ENCODE results near the gene LGALS8.
"Not testable (repeated sequence)": the region's sequence is repeated elsewhere in the genome, so short reads cannot be mapped to it uniquely, and the experiment has no call there.

LGALS8 gene

DNA sequence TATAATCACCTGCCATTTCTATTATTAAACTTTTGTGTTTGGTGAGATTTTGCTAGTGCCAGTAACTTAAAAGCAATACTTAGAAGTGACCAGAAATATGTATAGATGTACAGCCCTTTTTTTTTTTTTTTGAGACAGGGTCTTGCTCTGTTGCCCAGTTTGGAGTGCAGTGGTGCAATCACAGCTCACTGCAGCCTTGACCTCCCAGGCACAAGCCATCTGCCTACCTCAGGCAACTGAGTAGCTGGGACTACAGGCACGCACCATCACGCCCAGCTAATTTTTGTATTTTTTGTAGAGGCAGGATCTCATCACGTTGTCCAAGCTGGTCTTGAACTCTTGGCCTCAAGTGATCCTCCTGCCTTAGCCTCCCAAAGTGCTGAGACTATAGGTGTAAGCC, 56.6 kb downstream of the LGALS8 start:
- not testable (repeated sequence) for H3K4me3 ChIP-seq (ENCODE audit: low read depth, low read length)

DNA sequence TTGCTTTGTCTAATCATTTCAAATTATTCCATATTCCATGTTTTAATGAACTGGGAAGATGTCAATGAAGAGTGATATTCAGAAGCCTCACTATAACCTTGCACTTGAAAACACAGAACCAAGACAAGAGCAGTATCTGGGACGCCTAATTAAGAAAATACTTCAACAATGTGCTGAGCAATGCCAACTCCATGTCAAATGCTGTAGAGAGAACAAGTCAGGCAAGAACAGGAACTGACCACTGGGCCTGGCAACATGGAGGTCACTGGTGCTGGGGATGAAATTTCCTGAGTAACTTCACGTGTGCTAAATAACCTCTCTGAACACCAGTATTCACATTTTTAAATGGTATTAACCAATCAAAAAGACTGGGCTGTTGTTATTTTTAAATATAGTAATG, 57.7 kb downstream of the LGALS8 start:
- no peak overlapping the region for H3K4me3 ChIP-seq (ENCODE audit: low read depth, low read length)

DNA sequence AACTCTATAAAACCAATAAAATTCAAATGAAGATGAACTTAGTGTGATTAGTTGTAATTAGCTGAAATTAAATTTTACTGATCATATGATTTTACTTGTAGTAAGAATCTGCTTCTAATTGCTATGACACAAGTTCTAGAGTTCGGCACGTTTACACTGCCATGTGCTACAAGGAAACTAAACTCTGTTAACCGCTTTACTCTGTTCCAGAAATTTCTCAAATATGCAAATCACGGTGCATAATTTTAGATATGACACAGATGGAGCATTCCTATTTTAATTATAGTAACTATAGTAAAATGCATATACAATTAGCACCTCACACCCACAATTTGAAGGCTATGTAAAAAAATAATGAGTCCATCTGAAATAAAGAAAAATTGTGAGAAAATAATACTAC, 65.7 kb downstream of the LGALS8 start:
- no peak overlapping the region for H3K4me3 ChIP-seq (ENCODE audit: low read depth, low read length)

DNA sequence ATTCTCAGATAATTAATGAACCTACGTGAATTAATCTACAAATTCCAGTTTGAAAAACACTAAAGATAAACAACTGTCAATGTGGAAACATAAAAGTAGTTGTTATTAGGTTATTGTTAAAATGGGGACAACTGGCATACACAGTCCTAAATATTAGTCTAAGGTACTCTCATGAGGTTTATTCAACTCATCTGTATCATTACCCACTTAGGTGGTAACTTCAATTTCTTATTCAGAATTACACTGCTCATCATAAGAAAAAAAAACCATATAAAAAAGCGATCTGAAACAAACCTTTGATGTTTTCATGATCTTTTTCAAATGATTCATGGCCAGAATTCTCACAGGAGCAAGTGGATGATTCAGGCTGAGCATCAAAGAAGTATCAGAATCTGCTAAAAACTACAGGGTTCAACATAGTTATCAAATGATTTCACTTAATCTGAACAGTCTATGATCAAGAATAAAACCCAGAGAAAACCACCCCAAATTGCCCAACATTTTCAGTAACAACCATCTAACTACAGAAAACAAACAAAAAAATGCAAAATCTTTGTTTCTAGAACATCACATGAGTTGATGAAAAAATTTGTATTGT, 66.9 kb downstream of the LGALS8 start:
- H3K4me3 ChIP-seq (ENCODE audit: low read depth, low read length) = no peak overlapping the region

DNA sequence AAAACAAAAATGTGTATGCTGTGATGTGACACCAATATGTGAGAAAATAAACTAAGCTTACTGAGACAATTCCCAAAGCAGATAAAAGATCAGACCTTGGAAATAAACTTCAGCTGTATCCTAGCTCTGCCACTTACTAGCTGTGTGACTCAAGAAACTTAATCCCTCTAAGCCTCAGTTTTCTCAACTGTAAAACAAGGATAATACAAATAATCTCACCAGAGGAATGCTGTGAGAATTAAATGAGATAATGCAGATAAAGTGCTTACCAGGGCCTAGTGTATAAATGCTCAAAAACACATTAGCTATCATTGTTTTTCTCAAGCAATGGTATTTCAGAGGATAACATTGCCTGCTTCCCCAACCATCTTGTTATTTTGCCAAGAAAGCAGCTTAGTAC, 78.4 kb downstream of the LGALS8 start:
- H3K4me3 ChIP-seq (ENCODE audit: low read depth, low read length) = no peak overlapping the region

Data from iPS-11a (cell line).